RWPE1 (cell line): ENCODE data around the gene C2CD4B.

Experiments used
- CTCF ChIA-PET: fragments of 350-600 bp; sonication (Branson Sonifier 250); formaldehyde crosslinking; extraction: SDS; loops from one replicate; lab custom pipeline; 2021; lab: Yijun Ruan, JAX
- POLR2A ChIA-PET: fragments of 400-600 bp; formaldehyde crosslinking; extraction: SDS; loops from one replicate; lab custom pipeline; 2020; ENCODE audit warnings: antibody characterized with exemption; ENCODE audit not compliant: low non-redundant PET; lab: Yijun Ruan, JAX
- DNase-seq: peaks from one replicate; pipeline ENCODE4 v3.0.0; 2012; ENCODE audit warnings: low spot score
- H3K27ac ChIP-seq: fragments of 450-650 bp; 2 replicates; pipeline ENCODE4 v1.5.1; 2017
- TF ChIP-seq, protein P1 (sequence below): fragments of 450-650 bp; conservative IDR thresholded peaks from 2 replicates; pipeline ENCODE4 v1.5.1; 2017; ENCODE audit warnings: low read depth, mild to moderate bottlenecking

The C2CD4B gene

DNA sequence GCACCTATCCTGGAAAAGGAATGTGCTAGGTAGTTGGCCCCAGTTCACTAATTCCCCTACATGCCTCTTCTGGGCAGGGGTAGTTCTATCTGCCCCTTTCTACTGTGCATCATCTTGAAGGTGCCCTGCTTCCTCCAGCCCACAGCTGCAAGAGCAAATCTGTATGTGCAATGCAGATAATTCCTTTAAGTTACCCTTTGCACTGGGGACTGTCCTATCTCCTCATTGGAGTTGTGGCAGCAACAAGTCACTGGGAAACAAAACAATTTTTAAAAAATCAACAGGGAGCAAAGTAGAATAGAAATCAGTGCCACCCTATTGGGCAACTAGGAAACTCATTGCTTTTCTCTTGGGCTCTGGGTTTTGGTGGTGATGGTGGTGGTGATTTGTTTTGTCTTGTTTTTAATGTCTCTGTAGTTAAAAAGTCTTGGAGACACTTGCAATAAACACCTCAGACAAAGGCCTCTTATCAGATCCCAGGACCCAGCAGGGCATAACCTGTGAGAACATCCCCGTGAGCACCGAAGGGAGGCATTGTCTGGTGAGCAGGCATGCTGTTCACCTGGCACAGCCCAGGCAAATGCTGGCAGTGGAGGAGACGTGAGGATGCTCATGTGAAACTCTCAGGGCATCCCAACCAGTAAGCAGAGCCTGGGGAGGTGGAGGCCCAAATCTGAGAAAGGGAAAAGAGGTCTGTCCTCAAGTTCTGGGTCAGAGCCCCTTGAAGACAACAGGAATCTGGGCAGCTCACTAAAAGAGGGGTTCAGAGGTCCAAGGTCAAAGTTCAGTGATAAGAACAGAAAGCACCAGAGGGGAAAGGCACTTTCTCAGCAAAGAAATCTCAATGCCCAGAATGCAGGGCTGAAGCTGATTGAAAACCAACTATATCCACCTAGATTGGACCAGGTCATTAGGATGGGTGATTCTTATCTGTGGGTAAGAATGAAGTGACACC is 27.9 kb downstream of the C2CD4B start:
- no peak overlapping the region for H3K27ac ChIP-seq
- ChIA-PET CTCF (no interaction called here), POLR2A (no interaction called here)
- DNase-seq, result no peak
- TF ChIP-seq, protein P1, sequence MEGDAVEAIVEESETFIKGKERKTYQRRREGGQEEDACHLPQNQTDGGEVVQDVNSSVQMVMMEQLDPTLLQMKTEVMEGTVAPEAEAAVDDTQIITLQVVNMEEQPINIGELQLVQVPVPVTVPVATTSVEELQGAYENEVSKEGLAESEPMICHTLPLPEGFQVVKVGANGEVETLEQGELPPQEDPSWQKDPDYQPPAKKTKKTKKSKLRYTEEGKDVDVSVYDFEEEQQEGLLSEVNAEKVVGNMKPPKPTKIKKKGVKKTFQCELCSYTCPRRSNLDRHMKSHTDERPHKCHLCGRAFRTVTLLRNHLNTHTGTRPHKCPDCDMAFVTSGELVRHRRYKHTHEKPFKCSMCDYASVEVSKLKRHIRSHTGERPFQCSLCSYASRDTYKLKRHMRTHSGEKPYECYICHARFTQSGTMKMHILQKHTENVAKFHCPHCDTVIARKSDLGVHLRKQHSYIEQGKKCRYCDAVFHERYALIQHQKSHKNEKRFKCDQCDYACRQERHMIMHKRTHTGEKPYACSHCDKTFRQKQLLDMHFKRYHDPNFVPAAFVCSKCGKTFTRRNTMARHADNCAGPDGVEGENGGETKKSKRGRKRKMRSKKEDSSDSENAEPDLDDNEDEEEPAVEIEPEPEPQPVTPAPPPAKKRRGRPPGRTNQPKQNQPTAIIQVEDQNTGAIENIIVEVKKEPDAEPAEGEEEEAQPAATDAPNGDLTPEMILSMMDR, result no peak

DNA sequence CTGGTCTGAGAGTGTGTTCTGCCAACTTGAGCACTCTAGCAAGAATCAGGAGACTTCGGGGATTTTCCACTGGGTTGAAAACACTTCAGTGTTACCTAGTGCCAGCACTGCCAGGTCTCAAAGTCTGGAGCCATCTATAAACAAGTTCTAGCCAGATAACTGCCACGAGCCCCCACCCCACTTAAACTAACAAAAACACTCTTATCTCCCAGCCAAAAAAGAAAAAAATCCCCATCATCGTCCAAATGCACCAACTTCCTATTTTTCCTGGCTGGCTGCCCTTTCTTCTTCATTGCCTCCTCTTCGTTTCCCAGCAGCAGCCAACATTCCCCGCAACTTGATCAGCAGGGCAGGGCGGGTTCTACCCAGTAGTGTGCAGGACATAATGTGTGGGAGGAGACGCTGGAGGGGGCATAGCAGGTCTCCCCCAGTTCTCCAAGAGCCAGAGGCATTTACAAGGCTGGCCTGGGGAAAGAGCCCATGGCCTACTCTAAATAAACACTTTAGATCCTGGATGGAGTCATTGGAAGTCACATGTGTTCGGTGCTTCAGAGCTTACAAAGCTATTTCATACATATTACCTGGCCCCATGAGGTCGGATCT is 29.5 kb downstream of the C2CD4B start:
- CTCF ChIA-PET, result no interaction called here
- no peak for DNase-seq
- peak overlapping the region; percentile 69 for H3K27ac ChIP-seq
- POLR2A ChIA-PET, result no interaction called here
- TF ChIP-seq, protein P1, result no peak

DNA sequence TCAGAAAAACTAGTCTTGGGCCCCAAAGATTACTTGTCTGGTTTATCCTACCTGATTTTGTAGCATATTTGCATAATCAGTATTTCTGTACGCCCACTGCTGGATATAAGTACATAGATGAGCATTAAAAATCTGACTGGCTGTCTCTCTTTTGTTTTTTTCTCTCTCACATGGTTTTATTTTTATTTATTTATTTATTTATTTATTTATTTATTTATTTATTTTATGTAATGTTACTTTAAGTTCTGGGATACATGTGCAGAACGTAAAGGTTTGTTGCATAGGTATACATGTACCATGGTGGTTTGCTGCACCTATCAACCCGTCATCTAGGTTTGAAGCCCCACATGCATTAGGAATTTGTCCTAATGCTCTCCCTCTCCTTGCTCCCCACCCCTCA is 31.9 kb downstream of the C2CD4B start:
- TF ChIP-seq, protein P1, result no peak
- no peak overlapping the region for H3K27ac ChIP-seq
- ChIA-PET POLR2A (no interaction called here), CTCF (no interaction called here)
- no peak for DNase-seq

DNA sequence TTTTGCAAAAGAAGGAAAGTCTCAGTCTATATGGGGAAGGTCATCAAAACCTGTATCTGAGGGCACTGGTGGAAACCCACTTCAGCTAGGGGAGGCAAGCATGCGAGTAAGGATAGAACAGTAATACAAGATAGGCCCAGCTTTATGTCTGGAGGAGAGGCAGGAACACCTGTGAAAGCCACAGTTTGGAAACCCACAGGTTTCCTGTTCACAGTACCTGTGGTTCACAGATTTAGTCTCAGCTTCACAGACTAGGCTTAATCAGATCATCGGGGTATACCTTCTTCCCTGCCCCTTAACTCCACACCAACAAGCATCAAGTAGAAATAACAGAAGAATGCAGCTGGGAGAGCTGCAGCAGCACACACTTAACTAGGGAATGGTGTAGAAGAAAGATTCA is 36.2 kb downstream of the C2CD4B start:
- CTCF ChIA-PET, result no interaction called here
- POLR2A ChIA-PET, result no interaction called here
- DNase-seq, result no peak
- TF ChIP-seq, protein P1, result no peak
- no peak overlapping the region for H3K27ac ChIP-seq

DNA sequence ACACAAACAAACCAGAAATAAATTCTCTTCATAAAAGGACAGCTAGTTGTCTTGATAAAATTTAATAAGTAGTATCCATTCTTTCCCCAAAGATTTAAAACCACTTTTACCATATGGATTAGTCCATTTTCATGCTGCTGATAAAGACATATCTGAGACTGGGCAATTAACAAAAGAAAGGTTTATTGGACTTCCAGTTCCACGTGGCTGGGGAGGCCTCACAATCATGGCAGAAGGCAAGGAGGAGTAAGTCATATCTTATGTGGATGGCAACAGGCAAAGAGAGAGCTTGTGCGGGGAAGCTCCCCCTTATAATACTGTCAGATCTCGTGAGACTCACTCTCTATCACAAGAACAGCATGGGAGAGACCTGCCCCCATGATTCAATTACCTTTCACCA is 38.7 kb downstream of the C2CD4B start:
- DNase-seq, result no peak
- POLR2A ChIA-PET, result interaction anchor here (0.5 kb wide), 1 partner anchor 190 kb away, joined by 3 read pairs; no protein-coding TSS in a partner anchor
- CTCF ChIA-PET, result interaction anchor here (0.7 to 1.1 kb wide), 4 partner anchors 100 to 1262 kb away, joined by 3 to 7 read pairs (median 4); no protein-coding TSS in a partner anchor
- no peak overlapping the region for H3K27ac ChIP-seq
- TF ChIP-seq, protein P1, result no peak

DNA sequence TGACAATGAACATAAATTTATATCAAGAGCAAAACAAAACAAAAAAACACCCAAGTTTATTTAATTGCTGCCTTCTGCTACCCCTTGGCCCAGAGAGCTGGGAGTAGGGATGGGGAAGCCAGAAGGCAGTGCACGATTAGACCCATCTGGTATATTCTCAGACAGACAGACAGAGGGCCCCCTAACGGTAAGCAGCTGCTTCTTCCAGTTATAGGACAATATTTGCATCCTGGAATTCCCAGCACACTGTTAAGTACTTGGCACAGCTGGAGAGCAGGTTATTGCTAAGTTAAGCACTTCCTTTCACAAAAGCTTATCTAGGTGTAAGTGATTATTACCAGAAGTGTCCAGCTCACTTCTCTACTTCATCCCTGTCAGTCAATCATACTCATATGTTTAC is 39.3 kb downstream of the C2CD4B start:
- ChIA-PET CTCF (interaction anchor here (0.6 to 1.1 kb wide), 5 partner anchors 72 to 1262 kb away, joined by 3 to 7 read pairs (median 4); no protein-coding TSS in a partner anchor), POLR2A (no interaction called here)
- TF ChIP-seq, protein P1, result peak; percentile 21; the same call in 1 of the 2 replicates
- no peak for DNase-seq
- H3K27ac ChIP-seq, result no peak overlapping the region
